DOHH2 (cell line): Measurements from ENCODE around the gene DUOX1.

Experiments
- H3F3A ChIP-seq: fragments of 200-600 bp; sonication (generic), shearing (Covaris generic); 2 replicates; pipeline ENCODE4 v1.6.0; 2016; ENCODE audit warnings: antibody characterized with exemption, mild to moderate bottlenecking; ENCODE audit not compliant: control insufficient read depth, insufficient read depth
- H3K27ac ChIP-seq: fragments of 200-600 bp; sonication (generic); 2 replicates; pipeline ENCODE4 v1.5.1; 2014; ENCODE audit warnings: low read depth, mild to moderate bottlenecking, low read length, moderate library complexity
- H3K27me3 ChIP-seq: fragments of 200-600 bp; sonication (generic); 2 replicates; pipeline ENCODE4 v1.6.1; 2014; ENCODE audit warnings: mild to moderate bottlenecking, low read length, mixed read lengths; ENCODE audit not compliant: control insufficient read depth
- H3K36me3 ChIP-seq: fragments of 200-600 bp; sonication (generic); 2 replicates; pipeline ENCODE4 v1.6.1; 2014; ENCODE audit warnings: mild to moderate bottlenecking, low read length, moderate library complexity, mixed read lengths; ENCODE audit not compliant: control insufficient read depth
- H3K4me1 ChIP-seq: fragments of 200-600 bp; sonication (generic); 2 replicates; pipeline ENCODE4 v1.6.1; 2014; ENCODE audit warnings: mild to moderate bottlenecking, low read length, mixed read lengths; ENCODE audit not compliant: control insufficient read depth
- H3K4me2 ChIP-seq: fragments of 200-600 bp; sonication (generic); 2 replicates; pipeline ENCODE4 v1.6.0; 2014; ENCODE audit warnings: mild to moderate bottlenecking, low read length, moderate library complexity
- H3K4me3 ChIP-seq: fragments of 200-600 bp; sonication (generic); 2 replicates; pipeline ENCODE4 v1.5.1; 2014; ENCODE audit warnings: mild to moderate bottlenecking, low read length, mixed read lengths
- H3K79me2 ChIP-seq: fragments of 200-600 bp; sonication (generic); 2 replicates; pipeline ENCODE4 v1.6.1; 2014; ENCODE audit warnings: mild to moderate bottlenecking, low read length, mixed read lengths; ENCODE audit not compliant: control insufficient read depth
- H3K9me2 ChIP-seq: fragments of 200-600 bp; sonication (generic); replicated peaks from 2 replicates; pipeline ENCODE4 v1.6.1; 2014; ENCODE audit warnings: mild to moderate bottlenecking, low read length, mixed read lengths; ENCODE audit not compliant: control insufficient read depth
- H3K9me3 ChIP-seq: fragments of 200-600 bp; sonication (generic); 2 replicates; pipeline ENCODE4 v1.6.1; 2014; ENCODE audit warnings: antibody characterized with exemption, low read length, mixed read lengths; ENCODE audit not compliant: control insufficient read depth, insufficient read depth
- H4K20me1 ChIP-seq: fragments of 200-600 bp; sonication (generic); 2 replicates; pipeline ENCODE4 v1.6.0; 2014; ENCODE audit warnings: low read depth, mild to moderate bottlenecking, antibody characterized with exemption, low read length, moderate library complexity; ENCODE audit not compliant: control insufficient read depth, insufficient read depth
- EZH2phosphoT487 ChIP-seq: fragments of 200-600 bp; sonication (generic); IDR thresholded peaks from 2 replicates; pipeline ENCODE4 v1.6.1; 2017; ENCODE audit warnings: borderline replicate concordance, mild to moderate bottlenecking, antibody characterized with exemption, low read length, moderate library complexity, mixed read lengths
- TF ChIP-seq, protein P1 (sequence below): fragments of 200-600 bp; sonication (generic); IDR thresholded peaks from one replicate; pipeline ENCODE4 v1.5.1; 2014; ENCODE audit warnings: antibody characterized with exemption, mild to moderate bottlenecking, low read depth, low read length; ENCODE audit not compliant: poor library complexity, severe bottlenecking

Gene DUOX1

GRCh38 chr15:45212493-45212892 lies 82.7 kb downstream of the DUOX1 start:
- H3K9me2 ChIP-seq = no peaks in the 10 kb centered on the region
- no peaks in the 10 kb centered on the region for H3K79me2 ChIP-seq
- H3K36me3 ChIP-seq = no peaks in the 10 kb centered on the region
- H3K4me3 ChIP-seq = no peak overlapping the region
- H3K4me1 ChIP-seq = no peaks in the 10 kb centered on the region
- no peaks in the 10 kb centered on the region for H3F3A ChIP-seq
- H3K4me2 ChIP-seq = no peak overlapping the region
- H4K20me1 ChIP-seq = no peaks in the 10 kb centered on the region
- H3K27me3 ChIP-seq = peaks cover 6% of the 10 kb centered on the region; the same call in 1 of the 2 replicates
- H3K27ac ChIP-seq = no peak overlapping the region
- TF ChIP-seq EZH2phosphoT487 = no peak
- TF ChIP-seq, protein P1, sequence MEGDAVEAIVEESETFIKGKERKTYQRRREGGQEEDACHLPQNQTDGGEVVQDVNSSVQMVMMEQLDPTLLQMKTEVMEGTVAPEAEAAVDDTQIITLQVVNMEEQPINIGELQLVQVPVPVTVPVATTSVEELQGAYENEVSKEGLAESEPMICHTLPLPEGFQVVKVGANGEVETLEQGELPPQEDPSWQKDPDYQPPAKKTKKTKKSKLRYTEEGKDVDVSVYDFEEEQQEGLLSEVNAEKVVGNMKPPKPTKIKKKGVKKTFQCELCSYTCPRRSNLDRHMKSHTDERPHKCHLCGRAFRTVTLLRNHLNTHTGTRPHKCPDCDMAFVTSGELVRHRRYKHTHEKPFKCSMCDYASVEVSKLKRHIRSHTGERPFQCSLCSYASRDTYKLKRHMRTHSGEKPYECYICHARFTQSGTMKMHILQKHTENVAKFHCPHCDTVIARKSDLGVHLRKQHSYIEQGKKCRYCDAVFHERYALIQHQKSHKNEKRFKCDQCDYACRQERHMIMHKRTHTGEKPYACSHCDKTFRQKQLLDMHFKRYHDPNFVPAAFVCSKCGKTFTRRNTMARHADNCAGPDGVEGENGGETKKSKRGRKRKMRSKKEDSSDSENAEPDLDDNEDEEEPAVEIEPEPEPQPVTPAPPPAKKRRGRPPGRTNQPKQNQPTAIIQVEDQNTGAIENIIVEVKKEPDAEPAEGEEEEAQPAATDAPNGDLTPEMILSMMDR = no peak
- H3K9me3 ChIP-seq = no peaks in the 10 kb centered on the region
